GM13977 (cell line): Measurements from ENCODE around the gene TMEM164.

ENCODE experiments used
- DNase-seq: peaks from one replicate; pipeline ENCODE4 v3.0.0; 2012; ENCODE audit warnings: low spot score
- in situ Hi-C: fragments of 300-500 bp; cut with MboI; formaldehyde crosslinking; loops from one replicate; pipeline ENCODE4 v1.12.0; 2022; ENCODE audit warnings: low sequenced_read_pairs, low pct_unique_long_range_greater_than_20kb, mixed read lengths, inconsistent platforms; ENCODE audit not compliant: unreplicated experiment
- TF ChIP-seq, protein P1 (sequence below): IDR thresholded peaks from 2 replicates; pipeline ENCODE4 v1.5.1; 2012; ENCODE audit warnings: mild to moderate bottlenecking, control low read depth; ENCODE audit not compliant: insufficient read depth; ENCODE audit errors: extremely low read depth, missing control alignments

Gene TMEM164

DNA sequence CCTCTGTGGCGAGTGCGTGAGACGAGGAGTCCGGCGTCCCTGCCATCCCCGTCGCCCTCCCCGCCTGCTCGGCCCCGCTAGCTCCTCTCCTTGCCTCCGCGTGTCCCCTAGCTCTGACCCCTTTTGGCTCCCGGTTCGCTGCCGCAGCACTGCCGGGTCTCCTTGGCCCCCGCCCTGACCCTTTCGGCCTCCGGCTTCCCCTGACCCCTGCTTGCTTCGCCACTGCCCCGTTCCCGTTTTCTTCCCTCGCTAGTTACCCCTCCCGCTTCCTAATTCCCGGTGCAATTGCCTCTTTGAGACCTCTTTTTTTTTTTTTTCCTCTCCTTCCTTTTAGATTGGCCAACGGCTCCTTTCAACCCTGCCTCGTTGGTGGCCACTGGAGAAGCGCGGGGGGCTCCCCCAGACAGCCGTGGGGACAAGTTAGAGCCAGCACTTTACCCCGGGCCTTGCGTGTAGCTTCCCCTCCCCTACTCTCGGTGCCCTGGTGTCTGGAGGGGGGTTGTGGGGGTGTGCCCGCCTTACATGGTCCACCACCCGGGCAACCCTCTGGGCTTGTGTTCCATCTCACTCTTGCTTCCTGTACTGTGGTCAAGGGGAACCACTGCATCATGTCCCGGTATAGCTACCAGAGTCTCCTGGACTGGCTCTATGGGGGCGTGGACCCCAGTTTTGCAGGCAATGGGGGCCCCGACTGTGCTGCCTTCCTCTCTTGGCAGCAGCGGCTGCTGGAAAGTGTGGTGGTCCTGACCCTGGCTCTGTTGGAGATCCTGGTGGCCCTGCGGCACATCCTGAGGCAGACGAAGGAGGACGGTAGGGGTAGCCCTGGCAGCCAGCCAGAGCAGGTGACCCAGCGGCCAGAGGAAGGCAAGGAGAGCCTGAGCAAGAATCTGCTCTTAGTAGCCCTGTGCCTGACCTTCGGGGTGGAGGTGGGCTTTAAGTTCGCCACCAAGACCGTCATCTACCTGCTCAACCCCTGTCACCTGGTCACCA is 548 bp downstream of the TMEM164 start:
- in situ Hi-C loops, result no loop called here
- DNase-seq, result no peak
- TF ChIP-seq, protein P1, sequence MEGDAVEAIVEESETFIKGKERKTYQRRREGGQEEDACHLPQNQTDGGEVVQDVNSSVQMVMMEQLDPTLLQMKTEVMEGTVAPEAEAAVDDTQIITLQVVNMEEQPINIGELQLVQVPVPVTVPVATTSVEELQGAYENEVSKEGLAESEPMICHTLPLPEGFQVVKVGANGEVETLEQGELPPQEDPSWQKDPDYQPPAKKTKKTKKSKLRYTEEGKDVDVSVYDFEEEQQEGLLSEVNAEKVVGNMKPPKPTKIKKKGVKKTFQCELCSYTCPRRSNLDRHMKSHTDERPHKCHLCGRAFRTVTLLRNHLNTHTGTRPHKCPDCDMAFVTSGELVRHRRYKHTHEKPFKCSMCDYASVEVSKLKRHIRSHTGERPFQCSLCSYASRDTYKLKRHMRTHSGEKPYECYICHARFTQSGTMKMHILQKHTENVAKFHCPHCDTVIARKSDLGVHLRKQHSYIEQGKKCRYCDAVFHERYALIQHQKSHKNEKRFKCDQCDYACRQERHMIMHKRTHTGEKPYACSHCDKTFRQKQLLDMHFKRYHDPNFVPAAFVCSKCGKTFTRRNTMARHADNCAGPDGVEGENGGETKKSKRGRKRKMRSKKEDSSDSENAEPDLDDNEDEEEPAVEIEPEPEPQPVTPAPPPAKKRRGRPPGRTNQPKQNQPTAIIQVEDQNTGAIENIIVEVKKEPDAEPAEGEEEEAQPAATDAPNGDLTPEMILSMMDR, result no peak

DNA sequence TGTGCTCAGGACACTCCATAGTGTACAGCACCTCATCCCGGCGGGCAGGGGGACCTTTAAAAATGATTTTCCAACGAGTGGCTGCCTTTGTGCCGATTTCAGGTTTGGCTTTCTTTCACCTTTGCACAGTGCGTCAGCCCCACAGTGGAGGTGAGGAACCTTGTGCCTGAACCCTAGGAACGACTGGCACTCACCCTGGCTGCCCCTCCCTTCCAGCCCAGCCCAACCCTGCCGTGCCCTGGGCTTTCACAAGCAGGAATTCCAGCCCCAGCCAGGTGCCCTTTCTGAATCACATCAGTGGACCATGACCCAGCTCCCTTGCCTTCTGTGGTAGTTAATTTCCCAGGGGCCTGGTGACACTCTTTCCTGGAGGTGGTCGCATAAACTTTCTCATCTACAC is 1.3 kb downstream of the TMEM164 start:
- in situ Hi-C loops, result no loop called here
- TF ChIP-seq, protein P1, result no peak
- DNase-seq, result no peak

DNA sequence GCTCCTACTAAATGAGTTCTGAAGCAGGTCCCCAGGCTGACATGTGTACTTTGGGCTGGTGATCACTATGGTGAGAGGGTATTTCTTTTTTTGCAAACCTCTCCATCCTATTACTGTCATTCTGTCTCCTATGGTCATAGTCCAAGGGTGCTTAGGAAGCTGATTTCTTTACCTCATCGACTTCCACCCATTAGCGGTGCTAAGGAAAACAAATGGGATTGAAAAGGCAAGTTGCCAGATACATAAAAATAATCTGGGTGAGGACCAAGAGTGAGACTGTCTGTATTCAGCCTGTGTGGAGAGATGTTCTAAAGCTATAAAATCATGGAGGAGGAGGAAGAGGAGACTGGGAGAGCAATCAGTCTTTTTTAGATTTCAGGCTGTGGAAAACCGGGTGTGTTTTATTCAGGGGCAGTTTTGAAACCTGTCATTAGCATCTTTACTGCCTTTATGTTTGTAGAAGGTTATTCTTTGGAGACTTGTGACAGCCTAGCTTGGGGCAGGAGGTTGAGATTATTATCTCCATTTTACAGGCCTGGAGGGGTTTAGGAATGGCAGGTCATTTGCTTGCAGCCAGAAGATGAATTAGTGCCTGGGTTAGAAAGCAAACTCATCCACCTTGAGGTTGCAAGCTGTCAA is 1.9 kb downstream of the TMEM164 start:
- TF ChIP-seq, protein P1, result no peak
- in situ Hi-C loops, result no loop called here
- DNase-seq, result no peak

DNA sequence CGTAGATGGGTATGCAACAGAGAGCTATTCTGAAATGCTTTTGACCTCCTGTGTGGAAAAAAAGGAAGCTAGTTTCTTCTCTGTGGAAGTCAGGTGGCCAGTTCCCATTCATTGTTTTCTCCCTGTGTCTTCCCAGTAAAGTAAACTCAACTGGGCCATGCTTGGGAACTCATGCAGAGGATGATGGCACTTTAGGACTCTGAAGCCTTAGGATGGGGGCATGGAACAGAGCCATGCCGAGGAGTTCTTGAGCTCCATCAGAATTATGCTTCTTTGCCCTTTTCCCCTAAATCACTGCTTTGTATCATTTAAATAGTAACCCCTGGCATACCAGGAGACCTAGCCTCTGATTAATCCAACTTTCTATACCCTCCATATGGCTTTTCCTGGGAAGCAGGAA is 3.2 kb downstream of the TMEM164 start:
- TF ChIP-seq, protein P1, result no peak
- in situ Hi-C loops, result no loop called here
- no peak for DNase-seq

DNA sequence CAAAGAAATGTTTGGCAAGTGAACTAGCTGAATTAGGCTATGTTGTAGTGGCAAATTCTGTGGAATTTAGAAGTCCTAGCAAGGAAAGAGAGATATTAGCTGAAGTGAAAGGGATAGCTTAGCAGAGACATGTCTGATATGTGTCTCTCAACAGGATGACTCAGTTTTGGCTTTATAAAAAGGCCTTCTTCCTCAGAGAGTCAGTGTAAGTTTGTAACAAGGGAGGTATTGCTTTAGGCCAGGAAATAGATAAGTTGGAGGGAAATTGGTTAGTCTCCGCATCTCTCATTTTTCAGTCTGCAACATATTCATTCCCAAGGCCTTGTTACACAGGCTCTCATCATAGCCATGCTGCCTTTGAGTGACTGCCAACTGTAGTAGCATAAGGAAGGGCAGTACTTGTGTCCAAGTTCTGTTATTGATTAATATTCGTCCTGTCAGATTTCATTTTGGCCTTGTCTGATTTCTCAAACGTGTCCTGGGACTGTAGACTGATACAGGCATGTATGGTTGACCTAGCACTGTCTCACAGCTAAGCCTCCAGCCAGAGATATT is 4.0 kb downstream of the TMEM164 start:
- in situ Hi-C loops, result no loop called here
- DNase-seq, result no peak
- TF ChIP-seq, protein P1, result no peak

DNA sequence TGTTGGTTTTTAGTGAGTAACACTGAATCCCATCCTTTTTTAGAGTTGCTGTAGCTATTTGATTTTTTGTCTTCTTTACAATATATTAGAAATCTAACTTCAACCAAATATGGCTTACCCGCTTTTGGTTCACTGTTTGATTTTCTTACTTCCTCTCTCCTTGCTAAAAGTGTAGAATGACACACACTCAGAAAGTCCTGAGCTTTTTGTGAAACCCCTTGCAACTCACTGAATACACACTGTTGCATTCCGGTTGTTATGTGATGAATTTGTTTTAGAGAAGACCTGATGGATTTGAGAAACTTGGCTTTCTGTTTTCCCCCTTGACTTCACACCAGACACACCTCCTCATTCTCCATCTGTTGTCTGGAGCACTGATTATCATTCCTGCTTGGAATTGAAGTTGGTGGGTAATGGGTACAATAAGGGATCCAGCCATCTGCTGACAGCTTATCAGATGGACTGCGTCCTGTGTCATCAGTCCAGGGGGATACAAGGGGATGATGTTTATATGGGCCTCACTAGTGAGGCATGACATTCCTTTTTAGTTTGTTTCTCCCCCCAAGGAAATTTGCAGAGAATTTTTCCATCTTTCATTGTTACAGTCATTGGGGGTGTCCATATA is 5.2 kb downstream of the TMEM164 start:
- no peak for DNase-seq
- in situ Hi-C loops, result no loop called here
- TF ChIP-seq, protein P1, result no peak
